AG09309 (cell line): Measurements from ENCODE around the gene SLFN5.
A peak's percentile ranks its signal among the peaks of the same experiment; 100 is the strongest.

Experiments
- DNase-seq: peaks from one replicate; pipeline ENCODE4 v3.0.0-alpha.2; 2010; ENCODE audit warnings: low read depth
- H3K4me3 ChIP-seq: 2 replicates; pipeline ENCODE4 v1.5.1; 2011; ENCODE audit warnings: mild to moderate bottlenecking, low read depth, low read length, moderate library complexity; ENCODE audit not compliant: control insufficient read depth
- TF ChIP-seq, protein P1 (sequence below): IDR thresholded peaks from 2 replicates; pipeline ENCODE4 v1.5.1; 2011; ENCODE audit warnings: mild to moderate bottlenecking, low read depth, low read length, inconsistent platforms; ENCODE audit not compliant: insufficient read depth, control insufficient read depth; ENCODE audit errors: missing control alignments

Gene SLFN5

DNA sequence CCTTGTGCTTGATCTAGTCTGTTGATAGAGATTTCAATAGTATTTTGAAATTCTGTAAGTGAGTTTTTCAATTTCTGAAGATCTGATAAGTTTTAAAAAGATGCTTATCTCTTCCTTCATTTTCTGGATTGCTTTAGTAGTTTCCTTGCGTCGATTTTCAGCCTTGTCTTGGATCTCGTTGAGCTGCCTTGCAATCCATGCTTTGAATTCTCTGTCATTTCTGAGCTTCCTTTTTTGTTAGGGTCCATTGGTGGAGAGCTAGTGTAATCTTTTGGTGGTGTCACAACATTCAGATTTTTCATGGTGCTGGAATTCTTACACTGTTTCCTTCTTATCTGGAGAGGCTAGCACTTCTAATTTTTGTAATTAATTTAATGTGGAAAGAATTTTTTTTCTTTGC lies 69.5 kb downstream of the SLFN5 start:
- no peak for DNase-seq
- no peak overlapping the region for H3K4me3 ChIP-seq
- TF ChIP-seq, protein P1, sequence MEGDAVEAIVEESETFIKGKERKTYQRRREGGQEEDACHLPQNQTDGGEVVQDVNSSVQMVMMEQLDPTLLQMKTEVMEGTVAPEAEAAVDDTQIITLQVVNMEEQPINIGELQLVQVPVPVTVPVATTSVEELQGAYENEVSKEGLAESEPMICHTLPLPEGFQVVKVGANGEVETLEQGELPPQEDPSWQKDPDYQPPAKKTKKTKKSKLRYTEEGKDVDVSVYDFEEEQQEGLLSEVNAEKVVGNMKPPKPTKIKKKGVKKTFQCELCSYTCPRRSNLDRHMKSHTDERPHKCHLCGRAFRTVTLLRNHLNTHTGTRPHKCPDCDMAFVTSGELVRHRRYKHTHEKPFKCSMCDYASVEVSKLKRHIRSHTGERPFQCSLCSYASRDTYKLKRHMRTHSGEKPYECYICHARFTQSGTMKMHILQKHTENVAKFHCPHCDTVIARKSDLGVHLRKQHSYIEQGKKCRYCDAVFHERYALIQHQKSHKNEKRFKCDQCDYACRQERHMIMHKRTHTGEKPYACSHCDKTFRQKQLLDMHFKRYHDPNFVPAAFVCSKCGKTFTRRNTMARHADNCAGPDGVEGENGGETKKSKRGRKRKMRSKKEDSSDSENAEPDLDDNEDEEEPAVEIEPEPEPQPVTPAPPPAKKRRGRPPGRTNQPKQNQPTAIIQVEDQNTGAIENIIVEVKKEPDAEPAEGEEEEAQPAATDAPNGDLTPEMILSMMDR = no peak

DNA sequence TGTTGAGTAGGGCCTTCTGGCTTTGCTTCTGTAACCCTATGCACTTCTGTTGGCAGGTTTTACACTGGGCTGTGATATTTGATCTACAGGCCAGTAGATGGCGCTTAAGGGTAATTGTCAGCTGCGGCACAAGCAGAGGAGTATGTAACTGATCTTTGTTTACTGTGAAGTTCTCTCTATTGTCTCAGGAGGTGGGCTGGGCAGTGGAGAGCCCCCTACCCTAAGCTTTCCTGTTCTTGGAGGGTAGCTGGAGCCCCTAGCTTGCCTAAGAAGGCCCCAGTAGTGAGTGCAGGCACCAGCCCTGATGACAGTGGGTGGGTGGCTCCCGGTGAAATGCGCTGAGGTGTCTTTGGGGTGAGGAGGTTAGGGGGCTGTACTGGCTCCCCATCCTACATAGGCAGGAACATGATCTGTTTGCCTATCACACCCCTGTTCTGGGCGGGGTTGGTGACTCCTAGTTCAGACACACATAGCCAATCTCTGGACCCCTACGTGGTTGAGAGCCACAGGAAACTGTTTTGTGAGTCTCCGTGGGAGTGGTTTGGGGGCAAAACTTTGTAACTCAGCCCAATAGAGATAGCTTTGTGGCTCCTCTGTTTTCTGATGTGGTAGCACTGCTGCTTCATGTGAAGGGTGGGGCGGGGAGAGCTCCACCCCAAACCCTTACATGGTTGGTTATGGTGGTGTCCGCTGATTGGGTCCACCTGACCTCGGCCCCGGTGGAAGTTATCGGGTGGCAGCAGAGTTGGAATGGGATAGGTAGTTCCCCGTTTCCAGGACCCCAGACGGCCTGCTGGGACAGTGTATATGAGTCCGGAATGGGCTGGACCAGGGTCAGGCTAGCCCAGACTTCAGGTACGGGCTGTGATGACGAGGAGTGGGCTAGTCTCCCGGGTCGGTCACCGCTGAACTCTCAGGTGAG lies 70.2 kb downstream of the SLFN5 start:
- DNase-seq = peak; percentile 46
- TF ChIP-seq, protein P1 = peak; percentile 84
- H3K4me3 ChIP-seq = no peak overlapping the region

DNA sequence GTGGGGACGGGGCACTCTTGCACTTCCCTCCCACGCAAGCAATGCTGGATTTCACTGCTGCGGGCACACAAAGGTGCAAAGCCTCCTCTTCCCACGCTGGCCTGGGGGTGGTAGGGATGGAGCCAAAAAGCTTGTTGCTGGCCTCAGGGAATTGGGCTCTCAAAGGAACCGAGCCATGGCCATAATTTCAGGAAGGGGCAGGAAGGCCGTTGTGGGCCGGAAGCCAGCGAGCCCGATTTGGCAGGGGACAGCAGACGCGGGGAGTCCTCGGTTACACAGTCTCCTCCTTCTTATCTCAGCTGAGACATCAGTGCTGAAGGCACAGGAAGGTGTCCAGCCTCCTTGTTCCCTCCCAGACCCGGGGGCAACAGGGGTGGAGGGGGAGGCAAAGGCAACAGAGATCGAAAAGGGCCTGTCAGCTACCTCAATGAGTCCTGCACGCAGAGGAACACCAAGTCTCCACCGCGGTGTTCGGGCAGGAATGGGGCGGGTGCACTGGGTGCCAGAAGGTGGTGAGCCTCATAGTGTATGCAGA lies 71.1 kb downstream of the SLFN5 start:
- TF ChIP-seq, protein P1 = no peak
- H3K4me3 ChIP-seq = no peak overlapping the region
- no peak for DNase-seq

DNA sequence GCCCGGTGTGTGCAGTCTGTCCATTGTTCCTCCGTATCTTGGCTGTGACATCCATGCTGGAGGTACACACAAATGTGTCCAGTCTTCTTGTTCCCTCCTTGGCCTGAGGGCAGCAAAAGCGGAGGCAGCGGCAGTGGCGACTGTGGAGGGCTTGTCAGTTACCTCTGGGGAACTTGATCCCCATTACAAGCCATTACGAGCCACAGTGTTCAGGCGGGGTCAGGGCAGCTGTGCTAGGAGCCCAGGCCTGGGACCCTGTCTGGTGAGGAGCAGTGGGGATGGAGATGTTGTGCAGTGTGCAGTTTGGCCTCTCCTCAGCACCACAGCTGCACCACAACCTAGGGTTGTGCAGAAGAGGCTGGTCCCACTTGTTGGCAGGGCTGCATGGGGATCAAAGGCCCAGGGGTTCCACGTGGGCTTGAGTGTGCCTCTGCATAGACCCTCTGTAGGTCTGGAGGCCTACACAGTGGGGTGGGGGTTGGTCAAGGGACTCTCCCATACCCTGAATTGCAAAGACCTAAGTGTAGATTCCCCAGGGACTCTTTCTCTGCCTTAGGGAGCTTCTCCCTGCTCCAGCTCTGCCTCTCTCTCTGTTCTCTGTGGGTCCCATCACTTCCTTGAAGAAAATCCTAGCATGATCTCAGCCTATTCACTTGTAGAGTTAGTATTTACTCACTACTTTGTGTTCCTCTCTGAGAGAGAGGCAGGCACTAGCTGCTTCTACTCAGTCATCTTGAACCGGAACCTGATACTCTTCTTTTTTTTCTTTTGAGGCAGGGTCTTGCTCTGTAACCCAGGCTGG lies 71.7 kb downstream of the SLFN5 start:
- TF ChIP-seq, protein P1 = no peak
- H3K4me3 ChIP-seq = no peak overlapping the region

DNA sequence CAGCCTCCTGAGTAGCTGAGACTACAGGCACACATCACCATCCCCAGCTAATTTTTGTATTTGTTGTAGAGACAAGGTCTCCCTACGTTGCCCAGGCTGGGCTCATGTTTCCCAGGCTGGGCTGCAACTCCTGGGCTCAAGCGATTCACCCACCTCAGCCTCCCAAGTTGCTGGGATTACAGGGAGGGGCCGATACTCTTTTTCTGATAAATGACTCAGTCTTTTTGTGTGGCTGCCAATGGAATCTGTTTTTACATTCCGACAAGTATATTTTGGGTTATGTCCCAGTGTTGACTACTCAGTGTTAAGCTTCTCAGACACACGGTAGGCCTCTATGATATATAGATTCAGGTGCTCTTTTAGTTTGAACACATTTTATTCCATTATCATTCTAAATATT lies 72.4 kb downstream of the SLFN5 start:
- DNase-seq = peak; percentile 79
- TF ChIP-seq, protein P1 = no peak

More for the DNA sequence above, 71.7 kb downstream of the SLFN5 start:
- no peak for DNase-seq

DNA sequence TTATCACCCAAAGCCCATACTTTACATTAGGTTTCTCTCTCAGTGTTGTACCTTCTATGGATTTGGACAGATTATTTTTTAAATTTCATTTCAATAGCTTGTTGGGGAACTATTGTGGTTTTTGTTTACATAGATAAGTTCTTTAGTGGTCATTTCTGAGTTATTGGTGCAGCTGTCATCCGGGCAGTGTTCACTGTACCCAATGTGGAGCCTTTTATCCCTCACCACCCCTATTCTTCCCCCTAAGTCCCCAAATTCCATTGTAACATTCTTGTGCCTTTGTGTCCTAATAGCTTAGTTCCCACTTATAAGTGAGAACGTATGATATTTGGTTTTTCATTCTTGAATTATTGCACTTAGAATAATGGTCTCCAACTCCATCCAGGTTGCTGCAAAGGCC lies 73.1 kb downstream of the SLFN5 start:
- no peak overlapping the region for H3K4me3 ChIP-seq
- no peak for DNase-seq
- TF ChIP-seq, protein P1 = no peak

More for the DNA sequence above, 72.4 kb downstream of the SLFN5 start:
- H3K4me3 ChIP-seq = no peak overlapping the region
